HUES48 (cell line): ENCODE measurements around the gene UQCC3.

Experiments used
- H3K27ac ChIP-seq: one replicate; pipeline ENCODE4 v1.7.0; 2013; ENCODE audit warnings: low read depth, low read length, inconsistent platforms
- H3K27me3 ChIP-seq: 2 replicates; pipeline ENCODE4 v1.6.1; 2013; ENCODE audit warnings: mild to moderate bottlenecking, low read length; ENCODE audit not compliant: control insufficient read depth, insufficient read depth
- H3K36me3 ChIP-seq: 2 replicates; pipeline ENCODE4 v1.6.1; 2013; ENCODE audit warnings: low read length; ENCODE audit not compliant: control insufficient read depth, insufficient read depth
- H3K4me1 ChIP-seq: 2 replicates; pipeline ENCODE4 v1.6.1; 2013; ENCODE audit warnings: mild to moderate bottlenecking, low read length; ENCODE audit not compliant: control insufficient read depth, insufficient read depth
- H3K4me3 ChIP-seq: 2 replicates; pipeline ENCODE4 v1.5.1; 2013; ENCODE audit warnings: mild to moderate bottlenecking, low read depth, low read length
- H3K9ac ChIP-seq: 2 replicates; pipeline ENCODE4 v1.6.1; 2013; ENCODE audit warnings: mild to moderate bottlenecking, low read depth, low read length, moderate library complexity
- H3K9me3 ChIP-seq: 2 replicates; pipeline ENCODE4 v1.6.1; 2013; ENCODE audit warnings: low read length; ENCODE audit not compliant: control insufficient read depth, insufficient read depth

UQCC3 gene

GRCh38 chr11:62705413-62705812, 33.9 kb downstream of the UQCC3 start:
- Histone ChIP-seq H3K27ac (peak overlapping the region; percentile 86), H3K9ac (peak overlapping the region; percentile 74), H3K36me3 (peaks cover 30% of the 10 kb centered on the region), H3K4me1 (peaks cover 19% of the 10 kb centered on the region), H3K27me3 (no peaks in the 10 kb centered on the region), H3K4me3 (peak overlapping the region; percentile 97), H3K9me3 (no peaks in the 10 kb centered on the region)

GRCh38 chr11:62705880-62706849, 34.7 kb downstream of the UQCC3 start:
- peak overlapping the region; percentile 97 for H3K4me3 ChIP-seq
- peaks cover 29% of the 10 kb centered on the region for H3K36me3 ChIP-seq
- H3K4me1 ChIP-seq: peaks cover 19% of the 10 kb centered on the region
- H3K27ac ChIP-seq: peak overlapping the region; percentile 94
- H3K9ac ChIP-seq: peak overlapping the region; percentile 82
- H3K27me3 ChIP-seq: no peaks in the 10 kb centered on the region
- H3K9me3 ChIP-seq: no peaks in the 10 kb centered on the region

GRCh38 chr11:62706850-62707247, 35.4 kb downstream of the UQCC3 start:
- Histone ChIP-seq H3K9ac (peak overlapping the region; percentile 82), H3K36me3 (peaks cover 29% of the 10 kb centered on the region), H3K27me3 (no peaks in the 10 kb centered on the region), H3K27ac (peak overlapping the region; percentile 94), H3K4me3 (peak overlapping the region; percentile 97), H3K4me1 (peaks cover 19% of the 10 kb centered on the region), H3K9me3 (no peaks in the 10 kb centered on the region)

- Histone ChIP-seq H3K9me3 (no peaks in the 10 kb centered on the region), H3K36me3 (peaks cover 29% of the 10 kb centered on the region), H3K4me3 (peak within 1 kb of the TSS; percentile 97), H3K9ac (peak within 1 kb of the TSS; percentile 82), H3K27me3 (no peaks in the 10 kb centered on the region), H3K27ac (peak within 1 kb of the TSS; percentile 98), H3K4me1 (peaks cover 19% of the 10 kb centered on the region)
Observed at GRCh38 chr11:62707277-62707861, 35.9 kb downstream of the UQCC3 start, which contains the start of the genes BSCL2 and GNG3. Gene BSCL2, minus strand, starts transcription at chr11:62707424. Its CDS starts 229 bp downstream, at chr11:62707195. Gene GNG3, plus strand, starts transcription at chr11:62707676. Its CDS starts 620 bp downstream, at chr11:62708296.

GRCh38 chr11:62708392-62708791, 36.9 kb downstream of the UQCC3 start:
- H3K27ac ChIP-seq: peak overlapping the region; percentile 98
- H3K9me3 ChIP-seq: no peaks in the 10 kb centered on the region
- H3K36me3 ChIP-seq: peaks cover 37% of the 10 kb centered on the region
- peak overlapping the region; percentile 79 for H3K4me3 ChIP-seq
- H3K9ac ChIP-seq: no peak overlapping the region
- H3K4me1 ChIP-seq: peaks cover 19% of the 10 kb centered on the region
- H3K27me3 ChIP-seq: no peaks in the 10 kb centered on the region

- Histone ChIP-seq H3K9me3 (no peaks in the 10 kb centered on the region), H3K4me3 (peak overlapping the region; percentile 79), H3K27me3 (no peaks in the 10 kb centered on the region), H3K4me1 (peaks cover 19% of the 10 kb centered on the region), H3K9ac (peak overlapping the region; percentile 68), H3K27ac (peak overlapping the region; percentile 98), H3K36me3 (peaks cover 41% of the 10 kb centered on the region)
Observed at GRCh38 chr11:62708793-62709192, 37.3 kb downstream of the UQCC3 start.

- H3K4me1 ChIP-seq: peaks cover 19% of the 10 kb centered on the region
Observed at GRCh38 chr11:62709247-62710000, 38.0 kb downstream of the UQCC3 start.

GRCh38 chr11:62710001-62710345, 38.5 kb downstream of the UQCC3 start:
- H3K36me3 ChIP-seq: peaks cover 46% of the 10 kb centered on the region
- peak overlapping the region; percentile 91 for H3K9ac ChIP-seq
- H3K27ac ChIP-seq: peak overlapping the region; percentile 98
- H3K27me3 ChIP-seq: no peaks in the 10 kb centered on the region
- H3K4me3 ChIP-seq: peak overlapping the region; percentile 61
- H3K9me3 ChIP-seq: no peaks in the 10 kb centered on the region
- peaks cover 19% of the 10 kb centered on the region for H3K4me1 ChIP-seq

More at GRCh38 chr11:62709247-62710000, 38.0 kb downstream of the UQCC3 start:
- H3K9ac ChIP-seq: peak overlapping the region; percentile 91
- H3K36me3 ChIP-seq: peaks cover 46% of the 10 kb centered on the region
- H3K27me3 ChIP-seq: no peaks in the 10 kb centered on the region
- H3K4me3 ChIP-seq: peak overlapping the region; percentile 79
- H3K27ac ChIP-seq: peak overlapping the region; percentile 98
- no peaks in the 10 kb centered on the region for H3K9me3 ChIP-seq

GRCh38 chr11:62712276-62712812, 40.9 kb downstream of the UQCC3 start:
- peaks cover 66% of the 10 kb centered on the region for H3K36me3 ChIP-seq
- H3K9me3 ChIP-seq: no peaks in the 10 kb centered on the region
- H3K27ac ChIP-seq: peak overlapping the region; percentile 8
- H3K27me3 ChIP-seq: no peaks in the 10 kb centered on the region
- H3K9ac ChIP-seq: no peak overlapping the region
- peaks cover 19% of the 10 kb centered on the region for H3K4me1 ChIP-seq
- H3K4me3 ChIP-seq: no peak overlapping the region

- Histone ChIP-seq H3K4me1 (peaks cover 16% of the 10 kb centered on the region), H3K27ac (peak overlapping the region; percentile 74), H3K36me3 (peaks cover 71% of the 10 kb centered on the region), H3K9ac (no peak overlapping the region), H3K4me3 (no peak overlapping the region), H3K27me3 (no peaks in the 10 kb centered on the region), H3K9me3 (no peaks in the 10 kb centered on the region)
Observed at GRCh38 chr11:62712861-62713260, 41.4 kb downstream of the UQCC3 start.
